Muscle layer of colon (tissue), 2 donors: ENCODE measurements around the gene OR4D1.
"Not testable (repeated sequence)": the region's sequence is repeated elsewhere in the genome, so short reads cannot be mapped to it uniquely, and the experiment has no call there.

ENCODE experiments used
- H3K27ac ChIP-seq: one replicate; pipeline ENCODE4 v1.7.0; 2013; ENCODE audit warnings: low read depth, mild to moderate bottlenecking, low read length, moderate library complexity
- H3K27me3 ChIP-seq, 2 donors: one replicate each; pipeline ENCODE4 v1.7.0; 2013; ENCODE audit warnings: low read length in 2 of 2, mild to moderate bottlenecking in 2 of 2; ENCODE audit not compliant: insufficient read depth in 2 of 2, control insufficient read depth in 1 of 2
- H3K36me3 ChIP-seq: one replicate; pipeline ENCODE4 v1.7.0; 2013; ENCODE audit warnings: mild to moderate bottlenecking, low read length; ENCODE audit not compliant: insufficient read depth
- H3K4me1 ChIP-seq: one replicate; pipeline ENCODE4 v1.7.0; 2013; ENCODE audit warnings: mild to moderate bottlenecking, low read length; ENCODE audit not compliant: insufficient read depth
- H3K4me3 ChIP-seq, 2 donors: one replicate each; pipeline ENCODE4 v1.7.0; 2013; ENCODE audit warnings: low read length in 2 of 2, low read depth in 1 of 2, mild to moderate bottlenecking in 1 of 2, moderate library complexity in 1 of 2
- H3K9ac ChIP-seq: one replicate; pipeline ENCODE4 v1.7.0; 2013; ENCODE audit warnings: low read length
- H3K9me3 ChIP-seq: one replicate; pipeline ENCODE4 v1.7.0; 2013; ENCODE audit warnings: mild to moderate bottlenecking, low read length
- donor health status: abdominal sarcoma.
- donor health status: Adenocarcinoma of cecum.

Gene OR4D1

GRCh38 chr17:58120195-58120822 is 27.9 kb upstream of the OR4D1 start:
- Histone ChIP-seq H3K27me3 (no peaks in the 10 kb centered on the region), H3K4me1 (no peaks in the 10 kb centered on the region), H3K36me3 (no peaks in the 10 kb centered on the region), H3K27ac (no peak overlapping the region), H3K4me3 (no peak overlapping the region), H3K9me3 (no peaks in the 10 kb centered on the region), H3K9ac (no peak overlapping the region)

GRCh38 chr17:58121925-58122324 is 26.3 kb upstream of the OR4D1 start:
- no peaks in the 10 kb centered on the region for H3K9me3 ChIP-seq
- no peak overlapping the region for H3K27ac ChIP-seq
- H3K4me3 ChIP-seq = no peak overlapping the region
- no peak overlapping the region for H3K9ac ChIP-seq
- no peaks in the 10 kb centered on the region for H3K4me1 ChIP-seq
- H3K27me3 ChIP-seq = no peaks in the 10 kb centered on the region
- H3K36me3 ChIP-seq = no peaks in the 10 kb centered on the region

GRCh38 chr17:58127846-58128245 is 20.3 kb upstream of the OR4D1 start:
- no peak overlapping the region for H3K27ac ChIP-seq
- no peaks in the 10 kb centered on the region for H3K4me1 ChIP-seq
- no peak overlapping the region for H3K9ac ChIP-seq
- H3K36me3 ChIP-seq = no peaks in the 10 kb centered on the region
- no peaks in the 10 kb centered on the region for H3K9me3 ChIP-seq
- H3K27me3 ChIP-seq = no peaks in the 10 kb centered on the region
- H3K4me3 ChIP-seq = no peak overlapping the region

DNA sequence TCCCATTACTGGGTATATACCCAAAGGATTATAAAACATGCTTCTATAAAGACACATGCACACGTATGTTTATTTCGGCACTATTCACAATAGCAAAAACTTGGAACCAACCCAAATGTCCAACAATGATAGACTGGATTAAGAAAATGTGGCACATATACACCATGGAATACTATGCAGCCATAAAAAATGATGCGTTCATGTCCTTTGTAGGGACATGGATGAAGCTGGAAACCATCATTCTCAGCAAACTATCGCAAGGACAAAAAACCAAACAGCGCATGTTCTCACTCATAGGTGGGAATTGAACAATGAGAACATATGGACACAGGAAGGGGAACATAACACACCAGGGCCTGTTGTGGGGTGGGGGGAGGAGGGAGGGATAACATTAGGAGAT is 15.5 kb upstream of the OR4D1 start:
- H3K9ac ChIP-seq, H3K36me3 ChIP-seq, H3K27ac ChIP-seq, H3K4me3 ChIP-seq, H3K4me1 ChIP-seq, H3K27me3 ChIP-seq, H3K9me3 ChIP-seq: not testable (repeated sequence)

DNA sequence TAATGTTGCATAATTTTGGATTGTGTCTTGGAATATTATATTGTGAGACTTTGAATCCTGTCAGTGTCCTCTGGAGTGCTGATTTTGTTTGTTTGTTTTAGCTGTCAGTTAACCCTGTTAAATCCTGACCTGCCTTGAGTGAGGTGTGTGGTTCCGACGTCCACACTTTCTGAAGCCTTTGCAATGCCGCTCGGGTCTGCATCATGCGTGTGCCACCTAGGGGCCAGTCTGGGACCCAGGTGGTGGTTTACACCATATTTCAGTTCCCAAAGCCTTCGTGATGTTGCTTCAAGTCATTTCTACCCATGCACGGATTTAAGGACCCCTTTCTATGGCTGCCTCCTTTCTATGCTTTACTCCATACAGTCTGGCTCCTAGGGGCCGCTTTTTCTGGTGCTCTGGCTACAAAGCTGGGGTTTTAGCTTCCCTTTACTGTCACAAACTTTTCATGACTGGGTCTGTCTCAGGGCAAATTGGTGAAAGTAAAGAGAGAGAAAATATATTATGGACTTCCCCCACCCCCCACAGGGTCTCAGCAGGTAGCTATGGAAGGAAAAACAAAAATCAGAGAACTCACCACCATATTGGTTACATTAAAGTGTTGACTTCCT is 11.4 kb upstream of the OR4D1 start:
- Histone ChIP-seq H3K27me3 (peaks cover 0 to 3% of the 10 kb centered on the region in 2 donors), H3K4me3 (no peak overlapping the region), H3K36me3 (no peaks in the 10 kb centered on the region), H3K9ac (no peak overlapping the region), H3K27ac (no peak overlapping the region), H3K9me3 (no peaks in the 10 kb centered on the region), H3K4me1 (no peaks in the 10 kb centered on the region)

DNA sequence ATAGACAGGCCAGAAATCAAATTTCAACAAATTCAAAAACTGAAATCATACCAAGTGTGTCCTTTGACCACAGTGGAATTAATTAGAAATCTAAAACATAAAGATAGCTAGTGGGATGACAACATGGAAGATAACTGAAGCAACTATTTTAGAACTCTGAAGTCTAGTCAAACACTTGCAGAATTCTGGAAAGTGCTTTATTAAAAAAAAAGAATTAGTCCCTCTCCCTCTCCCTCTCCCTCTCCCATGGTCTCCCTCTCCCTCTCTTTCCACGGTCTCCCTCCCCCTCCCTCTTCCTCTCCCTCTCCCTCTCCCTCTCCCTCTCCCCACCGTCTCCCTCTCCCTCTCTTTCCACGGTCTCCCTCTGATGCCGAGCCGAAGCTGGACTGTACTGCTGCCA is 6.7 kb upstream of the OR4D1 start:
- Histone ChIP-seq H3K4me3 (no peak overlapping the region), H3K9ac (no peak overlapping the region), H3K36me3 (no peaks in the 10 kb centered on the region), H3K4me1 (no peaks in the 10 kb centered on the region), H3K27ac (no peak overlapping the region), H3K9me3 (peaks cover 10% of the 10 kb centered on the region), H3K27me3 (peaks cover 0 to 3% of the 10 kb centered on the region in 2 donors)

DNA sequence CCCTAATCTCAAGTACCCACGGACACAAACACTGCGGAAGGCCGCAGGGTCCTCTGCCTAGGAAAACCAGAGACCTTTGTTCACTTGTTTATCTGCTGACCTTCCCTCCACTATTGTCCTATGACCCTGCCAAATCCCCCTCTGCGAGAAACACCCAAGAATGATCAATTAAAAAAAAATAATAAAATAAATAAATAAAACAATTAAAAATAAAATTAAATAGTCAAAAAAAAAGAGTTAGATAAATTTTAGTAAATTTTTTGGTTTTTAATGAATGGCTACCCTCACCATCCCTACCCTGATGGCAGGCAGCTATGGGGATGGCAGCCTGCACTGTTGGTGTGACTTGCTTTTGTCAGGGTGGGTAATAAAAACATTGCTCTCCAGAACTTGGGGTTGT is 4.8 kb upstream of the OR4D1 start:
- H3K9me3 ChIP-seq, H3K9ac ChIP-seq, H3K27ac ChIP-seq, H3K4me3 ChIP-seq, H3K4me1 ChIP-seq, H3K27me3 ChIP-seq, H3K36me3 ChIP-seq: not testable (repeated sequence)

DNA sequence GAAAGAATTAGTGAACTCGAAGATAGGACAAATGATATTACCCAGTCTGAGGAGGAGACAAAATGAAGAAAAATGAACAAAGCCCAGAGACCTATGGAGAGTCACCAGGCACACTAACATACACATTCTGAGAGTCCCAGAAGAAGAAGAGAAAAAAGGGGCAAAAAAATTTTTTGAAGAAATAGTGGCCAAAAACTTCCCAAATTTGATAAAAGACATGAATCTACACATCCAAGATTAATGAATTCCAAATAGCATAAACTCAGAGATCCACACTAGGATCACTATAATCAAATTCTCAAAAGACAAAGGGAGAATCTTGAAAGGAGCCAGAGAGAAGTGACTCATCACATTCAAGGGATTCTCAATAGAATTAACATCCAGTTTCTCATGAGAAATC is 3.4 kb upstream of the OR4D1 start:
- H3K36me3 ChIP-seq = no peaks in the 10 kb centered on the region
- H3K9ac ChIP-seq = no peak overlapping the region
- H3K4me1 ChIP-seq = no peaks in the 10 kb centered on the region
- no peak overlapping the region for H3K27ac ChIP-seq
- no peak overlapping the region for H3K4me3 ChIP-seq
- no peaks in the 10 kb centered on the region for H3K27me3 ChIP-seq
- peaks cover 10% of the 10 kb centered on the region for H3K9me3 ChIP-seq

DNA sequence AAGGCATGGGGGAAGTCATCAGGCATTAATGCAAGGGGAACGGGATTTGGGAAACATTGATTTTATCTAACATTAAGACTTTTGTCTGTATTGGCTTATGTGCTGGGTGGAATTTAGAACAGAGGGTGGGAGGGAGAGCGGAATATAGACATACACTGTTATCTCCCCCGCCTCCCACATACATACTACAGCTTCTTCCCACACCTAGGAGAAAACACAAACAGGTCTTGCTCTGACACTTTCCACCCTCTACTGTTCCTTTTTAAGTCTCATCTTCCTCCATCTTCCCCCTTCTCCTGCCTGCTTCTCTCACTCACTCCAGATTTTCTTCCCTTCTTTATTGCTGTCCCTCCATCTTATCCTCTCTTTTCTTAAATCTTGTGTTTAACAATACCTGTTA is 425 bp downstream of the OR4D1 start:
- no peak overlapping the region for H3K27ac ChIP-seq
- H3K9me3 ChIP-seq = peaks cover 8% of the 10 kb centered on the region
- no peaks in the 10 kb centered on the region for H3K4me1 ChIP-seq
- H3K36me3 ChIP-seq = no peaks in the 10 kb centered on the region
- H3K27me3 ChIP-seq = peaks cover 0 to 3% of the 10 kb centered on the region in 2 donors
- H3K4me3 ChIP-seq = no peak overlapping the region
- H3K9ac ChIP-seq = no peak overlapping the region

GRCh38 chr17:58150394-58150793 is 2.2 kb downstream of the OR4D1 start:
- Histone ChIP-seq H3K4me3 (no peak overlapping the region), H3K36me3 (no peaks in the 10 kb centered on the region), H3K9ac (no peak overlapping the region), H3K9me3 (peaks cover 4% of the 10 kb centered on the region), H3K27me3 (peaks cover 0 to 6% of the 10 kb centered on the region in 2 donors), H3K4me1 (no peaks in the 10 kb centered on the region), H3K27ac (no peak overlapping the region)

GRCh38 chr17:58153046-58153445 is 4.9 kb downstream of the OR4D1 start:
- H3K27me3 ChIP-seq = peaks cover 0 to 13% of the 10 kb centered on the region in 2 donors
- no peak overlapping the region for H3K4me3 ChIP-seq
- no peak overlapping the region for H3K27ac ChIP-seq
- H3K9ac ChIP-seq = no peak overlapping the region
- no peaks in the 10 kb centered on the region for H3K4me1 ChIP-seq
- H3K9me3 ChIP-seq = no peaks in the 10 kb centered on the region
- H3K36me3 ChIP-seq = no peaks in the 10 kb centered on the region

DNA sequence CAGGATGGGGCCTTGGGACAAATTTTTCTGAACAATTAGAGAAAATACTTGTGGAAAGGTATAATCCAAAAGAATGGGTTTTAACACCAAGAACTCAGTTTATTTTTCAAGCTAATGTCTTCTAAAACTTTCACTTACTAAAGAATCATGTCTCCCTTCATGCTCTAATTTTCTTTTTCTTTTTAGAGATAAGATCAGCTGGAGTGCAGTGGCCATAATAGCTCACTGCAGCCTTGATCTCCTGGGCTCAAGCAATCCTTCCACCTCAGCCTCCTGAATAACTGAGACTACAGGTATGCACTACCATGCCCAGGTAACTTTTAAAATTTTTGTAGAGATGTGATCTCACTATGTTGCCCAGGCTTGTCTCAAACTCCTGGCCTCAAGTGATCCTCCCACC is 5.5 kb downstream of the OR4D1 start:
- Histone ChIP-seq H3K27ac (no peak overlapping the region), H3K9me3 (no peaks in the 10 kb centered on the region), H3K4me1 (no peaks in the 10 kb centered on the region), H3K4me3 (no peak overlapping the region), H3K27me3 (peaks cover 0 to 13% of the 10 kb centered on the region in 2 donors), H3K9ac (no peak overlapping the region), H3K36me3 (no peaks in the 10 kb centered on the region)
